Suprapubic skin (tissue), 4 donors: ENCODE data around the gene PPP2R2D.

ENCODE experiments used
- EP300 ChIP-seq: sonication (generic); formaldehyde crosslinking; IDR thresholded peaks from one replicate; pipeline ENCODE4 v1.6.1; 2017; ENCODE audit warnings: antibody characterized with exemption
- POLR2AphosphoS5 ChIP-seq, 3 donors: sonication (generic); formaldehyde crosslinking; IDR thresholded peaks; one replicate each; pipeline ENCODE4 v1.6.1; 2017; ENCODE audit warnings: antibody characterized with exemption in 3 of 3
- TF ChIP-seq, protein P1 (sequence below), 2 donors: fragments of 200-600 bp in 1 of 2; fragments of 450-650 bp in 1 of 2; sonication (generic) in 1 of 2; IDR thresholded peaks; one replicate each; pipeline ENCODE4 v1.5.1; 2016 to 2019; ENCODE audit warnings: antibody characterized with exemption in 2 of 2, mild to moderate bottlenecking in 1 of 2, moderate library complexity in 1 of 2

DNA sequence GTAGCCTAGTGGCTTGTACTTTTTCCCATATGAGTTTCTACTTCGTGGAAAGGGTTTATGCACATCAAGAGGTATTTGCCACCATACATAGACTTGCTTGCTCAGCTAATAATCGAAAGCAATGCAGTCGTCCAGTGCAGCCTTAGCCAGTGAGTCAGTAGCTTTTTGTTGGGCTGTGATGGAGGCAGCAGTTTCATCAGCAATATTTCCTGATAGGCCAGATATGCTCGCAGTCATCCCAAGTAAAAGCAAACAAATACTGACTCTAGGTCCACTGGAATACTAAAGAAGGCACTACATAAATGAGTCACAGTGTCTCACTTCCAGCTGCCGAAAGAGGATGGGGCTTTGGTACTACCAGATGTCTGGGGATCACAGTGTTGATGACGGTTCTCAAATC is 83.0 kb downstream of the PPP2R2D start:
- TF ChIP-seq, protein P1, sequence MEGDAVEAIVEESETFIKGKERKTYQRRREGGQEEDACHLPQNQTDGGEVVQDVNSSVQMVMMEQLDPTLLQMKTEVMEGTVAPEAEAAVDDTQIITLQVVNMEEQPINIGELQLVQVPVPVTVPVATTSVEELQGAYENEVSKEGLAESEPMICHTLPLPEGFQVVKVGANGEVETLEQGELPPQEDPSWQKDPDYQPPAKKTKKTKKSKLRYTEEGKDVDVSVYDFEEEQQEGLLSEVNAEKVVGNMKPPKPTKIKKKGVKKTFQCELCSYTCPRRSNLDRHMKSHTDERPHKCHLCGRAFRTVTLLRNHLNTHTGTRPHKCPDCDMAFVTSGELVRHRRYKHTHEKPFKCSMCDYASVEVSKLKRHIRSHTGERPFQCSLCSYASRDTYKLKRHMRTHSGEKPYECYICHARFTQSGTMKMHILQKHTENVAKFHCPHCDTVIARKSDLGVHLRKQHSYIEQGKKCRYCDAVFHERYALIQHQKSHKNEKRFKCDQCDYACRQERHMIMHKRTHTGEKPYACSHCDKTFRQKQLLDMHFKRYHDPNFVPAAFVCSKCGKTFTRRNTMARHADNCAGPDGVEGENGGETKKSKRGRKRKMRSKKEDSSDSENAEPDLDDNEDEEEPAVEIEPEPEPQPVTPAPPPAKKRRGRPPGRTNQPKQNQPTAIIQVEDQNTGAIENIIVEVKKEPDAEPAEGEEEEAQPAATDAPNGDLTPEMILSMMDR (IDR thresholded peaks at IDR 0.05), result no peak
- TF ChIP-seq EP300, result no peak
- TF ChIP-seq POLR2AphosphoS5 (IDR thresholded peaks at IDR 0.05), result no peak
